Stimulated activated CD8-positive, alpha-beta memory T cell treated with anti-CD3 and anti-CD28 coated beads, Interleukin-7, amount 100 ng/mL, for 4 hours (primary cell): Measurements from ENCODE around the gene TLE5.
"Not testable (repeated sequence)": the region's sequence is repeated elsewhere in the genome, so short reads cannot be mapped to it uniquely, and the experiment has no call there.

ENCODE experiments used
- DNase-seq, 2 donors: peaks; one replicate each; pipeline ENCODE4 v3.0.0-alpha.2; 2020; ENCODE audit warnings: low read depth in 2 of 2

TLE5 gene

DNA sequence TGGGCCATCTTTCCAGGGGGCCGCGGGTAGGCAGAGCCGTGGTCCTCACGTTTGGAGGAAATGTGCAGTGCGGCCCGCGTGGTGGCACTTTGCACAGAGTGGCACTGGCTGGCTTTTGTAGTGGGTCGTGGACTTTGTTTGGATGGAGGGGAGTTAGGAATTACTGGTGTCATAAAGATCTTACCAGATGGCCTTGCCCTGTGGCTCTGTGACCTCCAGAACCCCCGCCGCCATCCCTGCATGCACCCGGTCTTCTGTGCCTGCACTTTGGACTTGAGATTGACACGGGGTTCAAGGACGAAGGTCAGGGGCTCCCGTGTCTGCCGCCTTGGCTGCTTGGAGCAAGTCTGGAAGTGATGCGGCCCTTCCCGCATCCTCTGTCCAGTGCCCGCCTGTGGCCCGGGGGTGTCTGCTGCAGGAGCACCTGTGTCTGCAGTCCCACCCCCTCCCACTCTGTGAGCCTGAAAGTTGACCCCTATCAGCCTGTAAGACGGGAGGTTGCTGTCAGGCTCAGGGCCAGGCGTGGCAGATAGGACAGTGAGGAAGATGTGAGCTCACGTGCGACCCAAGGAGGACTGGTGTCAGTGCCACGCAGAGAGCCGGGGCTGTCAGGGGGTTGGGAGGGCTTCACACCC, 34.1 kb upstream of the TLE5 start:
- DNase-seq = no peak

- DNase-seq = peak; percentile 57 to 62
Observed at GRCh38 chr19:3095441-3096191, 33.3 kb upstream of the TLE5 start.

DNA sequence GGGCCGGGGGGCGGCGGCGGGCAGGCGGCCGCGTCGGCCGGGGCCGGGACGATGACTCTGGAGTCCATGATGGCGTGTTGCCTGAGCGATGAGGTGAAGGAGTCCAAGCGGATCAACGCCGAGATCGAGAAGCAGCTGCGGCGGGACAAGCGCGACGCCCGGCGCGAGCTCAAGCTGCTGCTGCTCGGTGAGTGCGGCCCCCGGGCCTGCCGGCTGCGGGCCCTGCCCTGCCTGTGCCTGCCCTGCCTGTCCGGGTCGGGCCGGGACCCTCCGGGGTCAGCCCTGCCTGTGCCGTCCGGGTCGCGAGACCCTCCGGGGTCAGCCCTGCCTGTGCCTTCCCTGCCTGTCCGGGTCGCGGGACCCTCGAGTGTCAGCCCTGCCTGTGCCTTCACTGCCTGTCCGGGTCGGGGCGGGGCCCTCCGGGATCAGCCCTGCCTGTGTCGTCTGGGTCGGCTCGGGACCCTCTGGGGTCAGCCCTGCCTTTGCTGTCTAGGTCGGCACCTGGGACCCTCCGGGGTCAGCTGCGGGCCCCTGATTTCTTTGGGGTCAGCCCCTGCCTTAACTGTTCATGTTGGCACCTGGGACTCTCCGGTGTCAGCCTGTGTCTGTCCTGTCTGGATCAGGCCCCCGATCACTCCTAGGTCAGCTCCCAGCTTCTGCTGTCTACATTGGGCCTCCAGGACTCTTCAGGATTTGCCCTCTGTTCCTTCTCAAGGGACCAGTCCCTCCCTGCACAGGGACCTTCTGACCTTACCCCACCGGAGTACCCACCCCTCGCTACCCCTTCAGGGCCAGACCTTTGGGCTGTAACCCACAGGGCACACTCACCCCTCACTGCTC, 32.5 kb upstream of the TLE5 start:
- no peak for DNase-seq

DNA sequence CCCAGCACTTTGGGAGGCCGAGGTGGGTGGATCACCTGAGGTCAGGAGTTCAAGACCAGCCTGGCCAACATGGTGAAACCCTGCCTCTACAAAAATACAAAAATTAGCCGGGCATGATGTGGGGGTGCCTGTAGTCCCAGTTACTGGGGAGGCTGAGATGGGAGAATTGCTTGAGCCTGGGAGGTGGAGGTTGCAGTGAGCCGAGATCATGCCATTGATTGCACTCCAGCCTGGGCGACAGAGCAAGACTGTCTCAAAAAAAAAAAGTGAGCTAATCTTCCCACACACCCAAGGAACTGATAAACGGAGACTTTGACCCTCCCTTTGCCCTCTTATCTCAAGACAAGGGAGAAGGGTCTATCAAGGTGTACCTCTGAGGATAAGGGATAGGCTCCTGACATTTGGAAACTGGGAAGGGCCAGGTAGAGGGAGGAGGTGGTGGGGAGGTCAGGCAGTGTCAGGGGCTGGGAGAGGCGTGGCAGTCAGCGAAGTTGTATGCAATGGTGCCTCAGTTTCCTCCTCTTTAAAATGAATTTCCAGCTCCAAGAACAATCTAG, 27.1 kb upstream of the TLE5 start:
- not testable (repeated sequence) for DNase-seq

DNA sequence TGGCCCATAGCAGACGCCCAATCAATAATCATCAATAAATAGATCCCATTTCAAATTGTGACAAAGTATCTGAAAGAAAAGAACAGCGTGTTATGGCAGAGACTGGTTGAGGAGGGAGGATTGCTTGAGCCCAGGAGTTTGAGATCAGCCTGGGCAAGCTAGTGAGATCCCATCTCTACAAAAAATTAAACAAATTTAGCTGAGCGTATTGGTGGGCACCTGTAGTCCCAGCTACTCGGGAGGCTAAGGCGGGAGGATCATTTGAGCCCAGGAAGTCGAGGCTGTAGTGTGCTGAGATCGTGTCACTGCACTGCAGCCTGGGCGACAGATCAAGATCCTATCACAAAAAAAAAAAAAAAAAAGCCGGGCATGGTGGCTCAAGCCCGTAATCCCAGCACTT, 25.5 kb upstream of the TLE5 start:
- DNase-seq = no peak

- DNase-seq = no peak
Observed at GRCh38 chr19:3084943-3085342, 22.6 kb upstream of the TLE5 start.

DNA sequence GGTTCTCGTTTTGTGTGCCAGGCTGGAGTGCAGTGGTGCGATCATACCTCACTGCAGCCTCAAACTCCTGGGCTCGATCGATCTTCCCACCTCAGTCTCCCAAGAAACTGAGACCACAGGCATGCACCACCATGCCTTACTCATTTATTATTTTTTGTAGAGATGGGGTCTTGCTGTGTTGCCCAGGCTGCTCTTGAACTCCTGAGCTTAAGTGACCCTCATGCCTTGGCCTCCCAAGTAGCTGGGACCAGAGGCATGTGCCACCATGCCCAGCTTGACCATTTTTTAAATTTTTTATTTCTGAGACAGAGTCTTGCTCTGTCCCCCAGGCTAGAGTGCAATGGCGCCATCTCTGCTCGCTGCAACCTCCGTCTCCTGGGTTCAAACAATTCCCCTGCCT, 21.7 kb upstream of the TLE5 start:
- no peak for DNase-seq

GRCh38 chr19:3082331-3082730, 20.0 kb upstream of the TLE5 start:
- no peak for DNase-seq

DNA sequence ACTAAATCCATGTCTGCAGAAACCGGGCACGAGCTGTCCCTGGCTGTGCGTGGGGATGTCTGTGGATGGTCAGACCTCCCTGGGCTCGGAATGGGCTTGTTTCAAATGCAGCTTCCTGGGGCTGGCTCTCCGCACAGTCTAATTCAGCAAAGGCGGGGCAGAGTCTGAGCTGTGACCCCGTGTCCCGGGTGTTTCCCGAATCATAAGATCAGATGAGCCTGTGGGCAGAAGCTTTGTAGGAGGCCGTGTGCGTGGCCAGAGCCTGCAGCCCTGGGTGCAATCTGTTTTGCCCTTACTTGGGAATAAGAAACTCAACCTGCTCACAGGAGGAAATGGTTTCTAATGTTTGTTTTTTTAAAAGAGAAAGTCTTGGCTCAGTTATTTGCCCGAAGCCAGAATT, 18.0 kb upstream of the TLE5 start:
- no peak for DNase-seq

DNA sequence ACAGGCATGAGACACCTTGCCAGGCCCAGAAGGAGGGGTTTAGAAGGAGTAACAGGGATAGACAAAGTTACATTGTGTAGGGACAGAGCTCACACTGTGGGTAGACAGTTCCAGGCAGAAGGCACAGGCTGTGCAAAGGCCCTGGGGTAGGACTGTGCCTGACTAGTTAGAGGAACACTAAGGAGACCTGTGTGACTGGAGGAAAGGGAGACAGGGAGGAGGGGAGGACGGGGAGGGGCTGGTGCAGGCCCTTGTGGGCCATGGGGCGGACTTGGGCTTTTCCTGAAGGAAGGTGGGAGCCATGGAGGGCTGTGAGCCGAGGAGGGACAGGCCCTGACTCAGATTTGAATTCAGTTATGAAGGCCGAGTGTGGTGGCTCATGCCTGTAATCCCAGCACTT, 17.3 kb upstream of the TLE5 start:
- DNase-seq = no peak

- peak; percentile 45 to 61 for DNase-seq
Observed at GRCh38 chr19:3075605-3076431, 13.5 kb upstream of the TLE5 start.

- DNase-seq = no peak
Observed at GRCh38 chr19:3073931-3074595, 11.8 kb upstream of the TLE5 start.

DNA sequence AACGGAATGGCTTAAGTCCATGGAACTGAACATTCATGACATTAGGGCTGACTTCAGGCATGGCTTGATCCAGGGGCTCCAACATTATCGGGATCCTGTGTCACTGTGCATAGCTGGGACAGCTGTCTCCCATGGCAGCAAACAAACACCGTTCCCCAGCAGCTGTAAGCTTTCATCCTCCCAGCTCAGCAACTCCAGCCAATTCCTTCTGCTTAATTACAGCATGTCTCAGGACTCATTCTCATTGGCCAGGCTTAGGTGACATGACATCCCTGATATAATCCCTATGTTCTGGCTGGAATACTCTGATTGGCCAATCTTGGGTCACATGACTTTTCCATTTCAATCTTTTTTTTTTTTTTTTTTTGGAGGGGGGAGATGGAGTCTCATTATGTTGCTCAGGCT, 10.9 kb upstream of the TLE5 start:
- DNase-seq = no peak

DNA sequence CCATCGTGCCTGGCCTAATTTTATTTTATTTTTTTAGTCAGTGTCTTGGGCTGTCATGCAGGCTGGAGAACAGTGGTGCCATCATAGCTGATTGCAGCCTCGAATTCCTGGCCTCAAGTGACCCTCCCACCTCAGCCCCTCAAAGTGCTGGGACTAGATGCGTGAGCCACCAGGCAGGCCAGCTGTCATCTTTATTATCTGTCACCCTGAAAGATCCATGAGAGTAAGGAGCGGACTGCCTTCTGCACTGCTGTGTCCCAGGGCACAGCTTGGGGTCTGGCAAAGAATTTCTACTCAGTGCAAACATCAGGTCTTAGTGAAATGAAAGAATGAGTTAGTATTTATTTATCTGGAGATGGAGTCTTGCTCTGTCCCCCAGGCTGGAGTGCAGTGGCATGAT, 9.5 kb upstream of the TLE5 start:
- no peak for DNase-seq

DNA sequence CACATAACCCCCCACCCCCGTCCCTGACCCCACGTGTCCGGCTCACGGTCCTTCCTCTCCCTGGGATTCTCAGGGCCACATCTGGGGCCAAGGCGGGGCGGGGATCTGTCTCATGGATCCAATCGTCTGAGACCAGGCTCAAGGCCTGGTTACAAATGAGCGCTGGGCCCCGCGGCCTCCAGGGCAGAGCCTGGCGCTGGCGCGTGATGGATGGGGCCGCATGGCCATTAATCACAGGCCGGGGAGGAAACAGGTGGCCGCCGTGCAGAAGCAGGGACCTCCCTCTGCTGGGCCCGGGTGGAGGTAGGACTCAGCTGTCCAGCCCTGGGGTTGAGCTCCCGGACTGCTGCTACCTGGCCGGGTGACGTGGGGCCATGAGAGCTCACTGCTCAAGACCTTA, 5.8 kb upstream of the TLE5 start:
- no peak for DNase-seq

GRCh38 chr19:3067563-3067962, 5.3 kb upstream of the TLE5 start:
- DNase-seq = no peak

DNA sequence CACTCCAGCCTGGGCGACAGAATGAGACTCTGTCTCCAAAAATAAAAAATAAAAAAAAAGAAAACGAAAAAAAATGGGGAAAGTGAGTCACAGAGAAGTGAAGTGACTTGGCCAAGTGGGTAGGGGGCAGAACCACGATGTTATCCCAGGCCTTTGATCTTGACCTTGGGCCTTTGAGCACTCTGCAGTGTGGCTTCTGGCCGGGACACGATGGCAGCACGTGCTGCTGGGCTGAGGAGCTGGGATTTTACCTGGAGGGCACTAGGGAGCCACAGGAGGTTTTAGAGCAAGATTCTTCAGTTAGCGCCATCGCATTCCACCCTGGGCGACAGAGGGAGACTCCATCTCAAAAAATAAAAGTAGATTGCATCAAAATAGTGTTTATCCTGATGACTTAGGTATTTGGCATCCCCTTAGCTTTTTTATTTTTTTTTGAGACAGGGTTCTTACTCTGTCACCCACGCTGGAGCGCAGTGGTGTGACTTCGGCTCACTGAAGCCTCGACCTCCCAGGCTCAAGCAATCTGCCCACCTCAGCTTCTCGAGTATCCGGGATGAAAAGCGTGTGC, 4.3 kb upstream of the TLE5 start:
- no peak for DNase-seq

DNA sequence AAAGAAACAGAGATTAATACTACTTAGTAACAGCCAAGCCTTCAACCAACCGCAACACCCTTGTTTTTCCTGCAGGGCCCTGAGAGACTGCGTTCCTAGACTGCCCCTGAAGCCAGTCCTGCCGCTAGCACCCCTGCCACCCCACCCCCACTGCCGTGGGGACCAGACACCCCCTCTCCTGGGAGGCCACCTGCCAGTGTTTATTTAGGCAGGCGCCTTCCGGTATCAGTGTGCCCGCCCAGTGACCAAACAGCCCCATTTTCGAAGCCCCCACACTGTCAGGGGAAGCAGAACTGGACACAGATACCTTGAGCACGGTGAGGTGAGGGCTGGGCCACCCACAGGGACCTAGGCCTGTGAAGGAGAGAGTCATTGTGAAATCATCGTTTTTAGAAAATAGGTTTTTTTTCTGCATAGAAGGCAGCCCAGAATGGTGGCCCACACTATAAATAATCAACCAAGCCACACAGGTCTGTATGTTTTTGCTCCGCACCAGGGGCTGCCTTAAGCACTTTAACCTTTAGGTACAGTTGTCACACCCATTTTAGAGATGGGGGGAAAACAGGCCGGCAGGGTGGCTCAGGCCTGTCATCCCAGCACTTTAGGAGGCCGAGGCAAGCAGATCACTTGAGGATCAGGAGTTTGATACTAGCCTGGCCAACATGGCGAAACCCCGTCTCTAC, 3.5 kb upstream of the TLE5 start:
- no peak for DNase-seq

- no peak for DNase-seq
Observed at GRCh38 chr19:3064011-3064330, 1.7 kb upstream of the TLE5 start.
